HUES64 (cell line): ENCODE results near the gene PRR23B. TPM values are rescaled to one million over a fixed set of nuclear protein-coding genes. Genes with fewer than 3 reads are reported as not detected.
"Not testable (repeated sequence)": the region's sequence is repeated elsewhere in the genome, so short reads cannot be mapped to it uniquely, and the experiment has no call there.

Experiments
- H3K27ac ChIP-seq: 2 replicates; pipeline ENCODE4 v1.7.0; 2013; ENCODE audit warnings: low read depth, low read length, inconsistent platforms
- H3K27me3 ChIP-seq: 2 replicates; pipeline ENCODE4 v1.6.1; 2013; ENCODE audit warnings: mild to moderate bottlenecking, low read length; ENCODE audit not compliant: insufficient read depth
- H3K36me3 ChIP-seq: 2 replicates; pipeline ENCODE4 v1.6.1; 2013; ENCODE audit warnings: mild to moderate bottlenecking, low read length; ENCODE audit not compliant: insufficient read depth
- H3K4me1 ChIP-seq: 2 replicates; pipeline ENCODE4 v1.6.1; 2013; ENCODE audit warnings: mild to moderate bottlenecking, low read length, moderate library complexity; ENCODE audit not compliant: insufficient read depth
- H3K4me3 ChIP-seq: 2 replicates; pipeline ENCODE4 v1.5.1; 2013; ENCODE audit warnings: mild to moderate bottlenecking, low read length, moderate library complexity
- H3K9ac ChIP-seq: 2 replicates; pipeline ENCODE4 v1.6.1; 2013; ENCODE audit warnings: mild to moderate bottlenecking, low read depth, low read length
- H3K9me3 ChIP-seq: 2 replicates; pipeline ENCODE4 v1.6.1; 2013; ENCODE audit warnings: low read depth, low read length; ENCODE audit not compliant: insufficient read depth
- WGBS: fragments of 150-250, 120-280 bp; methylation state at CpG from one replicate; pipeline ENCODE4 v1.1.7; 2013; ENCODE audit warnings: missing lambda C conversion rate; 5-methylcytosine and 5-hydroxymethylcytosine counted together
- polyA plus RNA-seq, 2 experiments: library from polyadenylated mRNA; stranded (reverse); fragments of 50-300 nt; gene quantifications; one replicate each; pipeline ENCODE4 v1.2.3, GENCODE V29; 2013

The PRR23B gene
- not detected for polyA plus RNA-seq (2013, experiment 1 of 2)
- polyA plus RNA-seq (2013, experiment 2 of 2), result not detected

DNA sequence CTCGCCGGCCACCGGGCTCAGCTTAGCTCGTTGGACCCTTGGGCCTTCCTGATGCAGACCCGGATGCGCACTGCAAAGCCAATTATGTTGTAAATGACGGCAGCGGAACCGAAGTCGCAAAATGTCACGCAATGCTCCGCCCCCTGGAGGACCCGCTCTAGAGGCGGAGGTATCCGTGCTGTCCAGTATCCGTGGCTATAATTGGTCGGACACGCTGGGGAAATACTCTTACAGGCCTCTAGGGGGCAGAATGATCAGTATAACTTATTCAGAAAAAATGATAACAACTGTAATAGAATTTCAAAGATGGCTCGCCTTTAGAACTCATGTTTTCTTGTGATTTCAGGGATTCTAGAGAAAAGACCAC, at the start of gene PRR23B:
TSS of gene PRR23B (minus strand) at position 59 of the 367 bp plus-strand sequence. CDS start 265 bp downstream, outside the sequence.
- peaks cover 3% of the 10 kb centered on the region; the same call in 1 of the 2 replicates for H3K27me3 ChIP-seq
- no peak within 1 kb of the TSS for H3K9ac ChIP-seq
- no peaks in the 10 kb centered on the region; the same call in 1 of the 2 replicates for H3K9me3 ChIP-seq
- no peak within 1 kb of the TSS for H3K27ac ChIP-seq
- H3K4me3 ChIP-seq, result no peak within 1 kb of the TSS
- no peaks in the 10 kb centered on the region for H3K4me1 ChIP-seq
- WGBS, result 94% methylated on average over 19 of the region's 19 CpGs
- no peaks in the 10 kb centered on the region for H3K36me3 ChIP-seq

GRCh38 chr3:139062918-139063317, 42.2 kb upstream of the PRR23B start:
- WGBS, result no CpG with 5 or more reads among the region's 1 CpG
- no peaks in the 10 kb centered on the region for H3K27me3 ChIP-seq
- no peaks in the 10 kb centered on the region for H3K4me1 ChIP-seq
- no peak overlapping the region for H3K9ac ChIP-seq
- H3K36me3 ChIP-seq, result no peaks in the 10 kb centered on the region
- no peak overlapping the region for H3K4me3 ChIP-seq
- no peak overlapping the region for H3K27ac ChIP-seq
- no peaks in the 10 kb centered on the region for H3K9me3 ChIP-seq

GRCh38 chr3:139052802-139053600, 32.3 kb upstream of the PRR23B start:
- 72% methylated on average over 2 of the region's 2 CpGs for WGBS
- H3K36me3 ChIP-seq, result no peaks in the 10 kb centered on the region
- H3K27me3 ChIP-seq, result no peaks in the 10 kb centered on the region
- no peaks in the 10 kb centered on the region for H3K4me1 ChIP-seq
- peaks cover 5% of the 10 kb centered on the region; the same call in 1 of the 2 replicates for H3K9me3 ChIP-seq
- no peak overlapping the region for H3K27ac ChIP-seq
- no peak overlapping the region for H3K4me3 ChIP-seq
- H3K9ac ChIP-seq, result no peak overlapping the region

DNA sequence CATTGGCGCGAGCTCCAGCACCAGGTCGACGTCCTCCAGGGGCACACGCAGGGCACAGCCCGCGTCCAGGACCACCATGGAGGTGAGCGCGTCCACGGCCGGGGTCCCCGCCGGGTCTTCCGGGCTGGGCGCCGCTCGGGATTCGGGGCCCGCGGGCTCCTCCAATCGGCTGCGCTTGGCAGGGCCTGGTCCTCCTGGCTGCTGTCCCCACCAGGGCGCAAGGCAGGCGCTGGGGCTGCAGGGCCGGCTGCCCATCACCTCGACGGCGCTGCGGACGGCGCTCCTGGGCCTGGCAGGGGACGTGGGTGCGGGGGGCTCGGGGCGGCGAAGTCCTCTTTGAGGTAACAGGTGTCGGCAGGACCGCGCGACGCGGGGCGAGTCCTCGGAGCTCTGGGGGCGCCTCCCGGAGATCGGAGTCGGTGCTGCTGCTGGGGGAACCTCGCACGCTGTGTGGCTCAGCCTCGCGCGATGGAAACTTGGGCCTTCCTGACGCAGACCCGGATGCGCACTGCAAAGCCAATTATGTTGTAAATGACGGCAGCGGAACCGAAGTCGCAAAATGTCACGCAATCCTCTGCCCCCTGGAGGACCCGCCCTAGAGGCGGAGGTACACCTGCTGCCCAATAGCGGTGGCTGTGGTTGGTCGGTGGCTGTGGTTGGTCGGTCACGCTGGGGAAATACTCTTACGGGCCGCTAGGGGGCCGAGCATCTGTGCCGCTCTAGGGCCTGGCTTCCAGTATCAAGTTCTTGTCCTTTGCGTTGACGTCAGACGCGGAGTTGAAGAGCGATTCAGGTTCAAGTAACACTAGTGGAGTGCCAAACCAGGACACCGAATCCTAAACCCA, 23.9 kb upstream of the PRR23B start, which contains the start of gene PRR23C:
TSS of gene PRR23C (minus strand) at position 527 of the 845 bp plus-strand sequence. CDS start at position 255, 272 bp downstream.
- Histone ChIP-seq H3K27me3 (no peaks in the 10 kb centered on the region), H3K4me3 (no peak within 1 kb of the TSS), H3K9ac (no peak within 1 kb of the TSS), H3K4me1 (no peaks in the 10 kb centered on the region), H3K36me3 (no peaks in the 10 kb centered on the region), H3K9me3 (0 out of 2 replicates have a peak, but pooled peaks cover 4% of the 10 kb centered on the region), H3K27ac (no peak within 1 kb of the TSS)
- WGBS, result 96% methylated on average over 77 of the region's 77 CpGs

DNA sequence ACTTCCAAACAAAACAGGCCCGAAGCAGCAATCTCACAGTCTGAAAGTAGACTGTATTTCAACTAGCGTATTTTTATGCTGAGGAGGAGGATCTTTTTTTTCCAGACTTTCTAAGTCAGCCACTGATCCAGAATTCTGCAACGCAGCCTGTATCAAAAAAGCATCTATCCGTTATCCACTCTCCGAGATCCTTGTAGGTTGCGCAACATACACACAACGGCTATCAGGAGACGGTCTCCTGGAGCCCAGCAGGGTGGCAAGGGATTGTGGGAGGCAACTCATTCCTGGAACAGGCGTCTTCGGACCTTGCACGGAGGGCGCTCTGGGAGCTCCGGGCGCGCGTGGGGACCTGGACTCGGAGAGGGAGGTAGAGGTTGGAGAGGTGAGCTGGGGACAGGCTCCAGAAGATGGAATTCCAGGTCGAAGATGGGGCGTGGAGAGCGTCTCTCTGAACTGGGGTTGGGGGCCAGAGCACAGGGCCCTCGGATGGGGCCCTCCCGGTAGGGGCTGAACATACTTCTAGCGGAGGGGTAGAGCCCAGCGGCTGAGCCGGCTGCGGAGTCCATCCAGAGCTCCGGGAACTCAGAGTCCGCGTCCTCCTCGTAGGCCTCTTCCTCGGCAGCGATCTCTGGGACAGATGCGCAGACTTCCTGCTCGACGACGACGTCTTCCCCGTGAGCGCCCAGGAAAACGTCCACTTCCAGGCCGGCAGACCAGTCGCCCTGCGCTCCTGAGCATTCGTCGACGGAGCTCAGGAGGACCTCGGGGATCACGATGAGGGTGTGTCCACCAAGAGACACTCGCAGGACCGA, 23.0 kb upstream of the PRR23B start:
- Histone ChIP-seq H3K27ac (no peak overlapping the region), H3K9ac (no peak overlapping the region), H3K36me3 (no peaks in the 10 kb centered on the region), H3K27me3 (no peaks in the 10 kb centered on the region), H3K9me3 (0 out of 2 replicates have a peak, but pooled peaks cover 4% of the 10 kb centered on the region), H3K4me1 (no peaks in the 10 kb centered on the region), H3K4me3 (no peak overlapping the region)
- 97% methylated on average over 50 of the region's 50 CpGs for WGBS

- Histone ChIP-seq H3K27me3 (0 out of 2 replicates have a peak, but pooled peaks cover 3% of the 10 kb centered on the region), H3K36me3 (no peaks in the 10 kb centered on the region), H3K9ac (no peak overlapping the region), H3K27ac (no peak overlapping the region), H3K4me1 (no peaks in the 10 kb centered on the region), H3K9me3 (no peaks in the 10 kb centered on the region), H3K4me3 (no peak overlapping the region)
- 96% methylated on average over 6 of the region's 6 CpGs for WGBS
These were observed 16.8 kb upstream of the PRR23B start for GRCh38 chr3:139037478-139037877.

- Histone ChIP-seq H3K4me1 (no peaks in the 10 kb centered on the region), H3K9me3 (peaks cover 6% of the 10 kb centered on the region; the same call in 1 of the 2 replicates), H3K4me3 (no peak overlapping the region), H3K36me3 (no peaks in the 10 kb centered on the region), H3K27ac (no peak overlapping the region), H3K9ac (no peak overlapping the region), H3K27me3 (0 out of 2 replicates have a peak, but pooled peaks cover 3% of the 10 kb centered on the region)
- 98% methylated on average over 2 of the region's 2 CpGs for WGBS
These were observed 11.7 kb upstream of the PRR23B start for GRCh38 chr3:139032326-139033002.

DNA sequence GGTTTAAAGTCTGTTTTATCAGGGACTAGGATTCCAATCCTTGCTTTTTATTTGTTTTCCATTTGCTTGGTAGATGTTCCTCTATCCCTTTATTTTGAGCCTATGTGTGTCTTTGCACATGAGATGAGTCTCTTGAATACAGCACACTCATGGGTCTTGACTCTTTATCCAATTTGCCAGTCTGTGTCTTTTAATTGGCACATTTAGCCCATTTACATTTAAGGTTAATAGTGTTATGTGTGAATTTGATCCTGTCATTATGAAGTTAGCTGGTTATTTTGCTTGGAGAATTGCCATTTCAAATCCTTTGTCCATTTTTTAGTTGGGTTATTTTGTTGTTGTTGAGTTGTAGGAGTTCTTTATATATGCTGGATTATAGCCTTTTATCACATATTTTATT, 9.8 kb upstream of the PRR23B start:
- H3K9me3 ChIP-seq, H3K4me1 ChIP-seq, H3K27ac ChIP-seq, H3K27me3 ChIP-seq, H3K9ac ChIP-seq, H3K4me3 ChIP-seq, H3K36me3 ChIP-seq: not testable (repeated sequence)

DNA sequence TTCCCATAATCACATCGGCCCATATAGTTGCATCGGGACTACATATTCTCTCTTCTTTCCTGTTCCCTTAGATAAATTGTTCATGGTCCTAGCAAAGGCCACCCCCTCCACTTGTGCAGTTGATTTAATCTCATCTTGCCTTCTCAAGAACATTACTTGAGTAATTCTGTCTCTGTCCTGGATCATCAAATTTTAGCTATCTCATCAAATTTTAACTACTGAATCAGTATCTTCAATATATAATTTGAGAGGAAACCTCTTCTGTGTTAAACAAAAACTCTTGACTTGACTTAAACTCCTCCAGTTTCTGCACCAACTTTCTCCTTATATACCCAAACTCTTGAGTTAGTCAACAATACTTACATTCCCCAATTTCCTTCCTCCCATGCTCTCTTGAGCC, 4.2 kb upstream of the PRR23B start:
- H3K27me3 ChIP-seq, result peaks cover 3% of the 10 kb centered on the region; the same call in 1 of the 2 replicates
- no peaks in the 10 kb centered on the region; the same call in 1 of the 2 replicates for H3K9me3 ChIP-seq
- H3K36me3 ChIP-seq, result no peaks in the 10 kb centered on the region
- H3K27ac ChIP-seq, result no peak overlapping the region
- no peak overlapping the region for H3K4me3 ChIP-seq
- 89% methylated on average over 2 of the region's 2 CpGs for WGBS
- H3K9ac ChIP-seq, result no peak overlapping the region
- no peaks in the 10 kb centered on the region for H3K4me1 ChIP-seq
